Measurements from ENCODE around the gene HNRNPA1. TPM values are rescaled to one million over a fixed set of nuclear protein-coding genes. Genes with fewer than 3 reads are reported as not detected.
A peak's percentile ranks its signal among the peaks of the same experiment; 100 is the strongest.

The HNRNPA1 gene
- total RNA-seq, 2 experiments from 2014 or later = 713 to 2,128 TPM

DNA sequence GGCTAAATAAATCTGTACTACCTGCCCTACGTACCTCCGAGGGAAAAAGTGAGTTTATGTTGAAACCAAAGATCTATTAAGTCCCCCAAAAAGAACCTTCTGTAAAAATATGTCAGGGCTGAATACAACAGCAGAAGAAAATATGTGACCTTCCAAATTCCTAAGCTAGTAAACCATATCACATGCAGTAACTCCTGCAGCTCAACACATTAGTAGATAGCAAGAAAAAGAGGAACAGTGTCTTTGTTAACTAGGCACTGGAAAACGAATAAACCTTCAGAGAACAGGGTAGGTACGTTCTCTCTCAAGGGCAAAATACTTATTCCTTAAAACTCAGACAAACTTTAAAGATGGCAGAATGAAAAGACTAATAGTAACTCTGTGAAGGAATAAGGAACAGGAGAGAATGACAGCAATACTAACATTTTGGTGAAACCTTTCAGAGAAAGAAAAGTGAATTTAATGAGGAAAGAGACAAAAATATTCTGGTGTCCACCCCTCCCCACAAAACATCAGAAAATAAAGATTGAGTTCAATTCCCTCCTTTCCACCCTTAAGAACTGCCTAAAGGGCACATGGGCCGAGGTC is 18.6 kb upstream of the HNRNPA1 start:
- TF ChIP-seq, protein P1, sequence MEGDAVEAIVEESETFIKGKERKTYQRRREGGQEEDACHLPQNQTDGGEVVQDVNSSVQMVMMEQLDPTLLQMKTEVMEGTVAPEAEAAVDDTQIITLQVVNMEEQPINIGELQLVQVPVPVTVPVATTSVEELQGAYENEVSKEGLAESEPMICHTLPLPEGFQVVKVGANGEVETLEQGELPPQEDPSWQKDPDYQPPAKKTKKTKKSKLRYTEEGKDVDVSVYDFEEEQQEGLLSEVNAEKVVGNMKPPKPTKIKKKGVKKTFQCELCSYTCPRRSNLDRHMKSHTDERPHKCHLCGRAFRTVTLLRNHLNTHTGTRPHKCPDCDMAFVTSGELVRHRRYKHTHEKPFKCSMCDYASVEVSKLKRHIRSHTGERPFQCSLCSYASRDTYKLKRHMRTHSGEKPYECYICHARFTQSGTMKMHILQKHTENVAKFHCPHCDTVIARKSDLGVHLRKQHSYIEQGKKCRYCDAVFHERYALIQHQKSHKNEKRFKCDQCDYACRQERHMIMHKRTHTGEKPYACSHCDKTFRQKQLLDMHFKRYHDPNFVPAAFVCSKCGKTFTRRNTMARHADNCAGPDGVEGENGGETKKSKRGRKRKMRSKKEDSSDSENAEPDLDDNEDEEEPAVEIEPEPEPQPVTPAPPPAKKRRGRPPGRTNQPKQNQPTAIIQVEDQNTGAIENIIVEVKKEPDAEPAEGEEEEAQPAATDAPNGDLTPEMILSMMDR (conservative IDR thresholded peaks at IDR 0.05; ENCODE audit: low read length) = no peak
- TF ChIP-seq EZH2phosphoT487 (IDR thresholded peaks at IDR 0.05; ENCODE audit: borderline replicate concordance, low read depth, low read length) = no peak
- H3K4me3 ChIP-seq (ENCODE audit: low read depth, low read length, poor library complexity, severe bottlenecking) = no peak overlapping the region
- BruUV-seq (replicated peaks) = no TSS peak
- peaks cover 53% of the 10 kb centered on the region for H3K4me1 ChIP-seq (ENCODE audit: insufficient read depth, low read length, poor library complexity, severe bottlenecking)
- H3K79me2 ChIP-seq (ENCODE audit: insufficient read depth, low read depth, low read length) = peaks cover 81% of the 10 kb centered on the region
- no peak for DNase-seq (ENCODE audit: low spot score)
- H4K20me1 ChIP-seq (ENCODE audit: insufficient read depth, low read length) = no peaks in the 10 kb centered on the region
- peak overlapping the region; percentile 92 for H3K4me2 ChIP-seq (ENCODE audit: low read length)
- H3K27ac ChIP-seq (ENCODE audit: low read depth, low read length, poor library complexity, severe bottlenecking) = peak overlapping the region; percentile 18
- ChIA-PET CTCF (ENCODE audit: unreplicated experiment) (interaction anchor here (0.6 kb wide), 1 partner anchor 138 kb away, joined by 3 read pairs; no protein-coding TSS in a partner anchor), POLR2A (no interaction called here)
- peaks cover 30% of the 10 kb centered on the region for H3K36me3 ChIP-seq (ENCODE audit: insufficient read depth, low read length)
- H2AFZ ChIP-seq (ENCODE audit: low read length) = no peak overlapping the region
- intact Hi-C loops (cut with micrococcal nuclease; ENCODE audit: unreplicated experiment) = no loop called here
- H3K9me3 ChIP-seq (ENCODE audit: low read length) = no peaks in the 10 kb centered on the region
- H3K9me2 ChIP-seq (ENCODE audit: insufficient read depth, low read length) = no peaks in the 10 kb centered on the region

DNA sequence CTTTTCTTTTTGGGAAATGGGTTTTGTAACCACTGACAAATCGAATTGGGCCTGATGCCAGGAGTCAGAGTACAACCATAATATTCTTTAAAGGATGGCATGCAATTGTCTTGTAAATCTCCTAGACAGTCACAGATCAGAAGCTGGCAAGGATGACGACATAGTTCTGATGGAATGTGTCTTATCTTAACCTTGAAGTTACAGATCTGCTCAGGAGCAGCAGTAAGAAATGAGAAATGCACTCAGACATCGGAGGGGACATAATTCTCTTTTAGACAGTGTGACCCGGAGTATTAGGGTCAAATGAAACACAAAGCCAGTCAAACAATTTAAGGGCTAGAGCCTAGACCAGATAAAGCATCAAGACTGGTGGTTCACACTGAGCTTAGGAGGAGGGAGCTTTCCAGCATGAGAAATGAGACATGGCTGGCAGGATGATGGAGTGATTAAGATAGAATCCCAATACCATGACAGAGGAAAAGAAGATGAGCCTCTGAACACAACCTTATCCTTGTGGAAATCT is 18.1 kb upstream of the HNRNPA1 start:
- H4K20me1 ChIP-seq (ENCODE audit: insufficient read depth, low read length) = no peaks in the 10 kb centered on the region
- no TSS peak for BruUV-seq (replicated peaks)
- intact Hi-C loops (cut with micrococcal nuclease; ENCODE audit: unreplicated experiment) = no loop called here
- no peak overlapping the region for H2AFZ ChIP-seq (ENCODE audit: low read length)
- POLR2A ChIA-PET = interaction anchor here (0.6 to 0.8 kb wide), 2 partner anchors 17 to 1238 kb away, joined by 3 read pairs; partner anchors contain the start of genes CBX5 and HNRNPA1
- peak overlapping the region; percentile 18 for H3K27ac ChIP-seq (ENCODE audit: low read depth, low read length, poor library complexity, severe bottlenecking)
- no peaks in the 10 kb centered on the region for H3K9me2 ChIP-seq (ENCODE audit: insufficient read depth, low read length)
- H3K79me2 ChIP-seq (ENCODE audit: insufficient read depth, low read depth, low read length) = peaks cover 85% of the 10 kb centered on the region
- H3K9me3 ChIP-seq (ENCODE audit: low read length) = no peaks in the 10 kb centered on the region
- H3K4me3 ChIP-seq (ENCODE audit: low read depth, low read length, poor library complexity, severe bottlenecking) = no peak overlapping the region
- peaks cover 53% of the 10 kb centered on the region for H3K4me1 ChIP-seq (ENCODE audit: insufficient read depth, low read length, poor library complexity, severe bottlenecking)
- TF ChIP-seq, protein P1 (conservative IDR thresholded peaks at IDR 0.05; ENCODE audit: low read length) = no peak
- TF ChIP-seq EZH2phosphoT487 (IDR thresholded peaks at IDR 0.05; ENCODE audit: borderline replicate concordance, low read depth, low read length) = no peak
- H3K4me2 ChIP-seq (ENCODE audit: low read length) = peak overlapping the region; percentile 92
- DNase-seq (ENCODE audit: low spot score) = no peak
- CTCF ChIA-PET (ENCODE audit: unreplicated experiment) = interaction anchor here (0.6 kb wide), 1 partner anchor 137 kb away, joined by 3 read pairs; no protein-coding TSS in a partner anchor
- H3K36me3 ChIP-seq (ENCODE audit: insufficient read depth, low read length) = peaks cover 29% of the 10 kb centered on the region

DNA sequence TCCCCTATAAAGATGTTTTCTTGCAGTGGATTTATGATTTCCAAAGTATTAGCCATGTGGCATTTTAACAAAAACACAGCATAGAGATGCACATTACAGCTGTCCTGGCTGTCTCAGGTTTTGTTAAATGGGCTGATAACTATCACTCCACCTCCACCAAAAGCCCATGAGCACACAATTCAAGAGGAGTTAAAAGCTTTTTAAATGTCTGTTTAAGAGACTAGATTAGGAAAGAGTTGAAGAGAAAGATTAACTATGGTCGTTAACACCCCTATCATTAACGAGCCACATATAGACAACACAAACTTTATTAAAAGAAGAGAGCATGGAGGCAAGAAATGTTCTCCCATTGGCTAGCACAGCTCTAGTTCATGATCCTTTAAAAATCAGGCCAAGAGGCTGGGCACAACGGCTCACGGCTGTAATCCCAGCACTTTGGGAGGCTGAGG is 15.1 kb upstream of the HNRNPA1 start:
- Histone ChIP-seq H3K36me3 (ENCODE audit: insufficient read depth, low read length) (peaks cover 27% of the 10 kb centered on the region), H3K4me3 (ENCODE audit: low read depth, low read length, poor library complexity, severe bottlenecking) (no peak overlapping the region), H3K4me1 (ENCODE audit: insufficient read depth, low read length, poor library complexity, severe bottlenecking) (peaks cover 26% of the 10 kb centered on the region), H3K27ac (ENCODE audit: low read depth, low read length, poor library complexity, severe bottlenecking) (no peak overlapping the region), H3K79me2 (ENCODE audit: insufficient read depth, low read depth, low read length) (peaks cover 62% of the 10 kb centered on the region), H4K20me1 (ENCODE audit: insufficient read depth, low read length) (no peaks in the 10 kb centered on the region), H2AFZ (ENCODE audit: low read length) (no peak overlapping the region), H3K4me2 (ENCODE audit: low read length) (no peak overlapping the region), H3K9me2 (ENCODE audit: insufficient read depth, low read length) (no peaks in the 10 kb centered on the region), H3K9me3 (ENCODE audit: low read length) (no peaks in the 10 kb centered on the region)
- ChIA-PET POLR2A (interaction anchor here (0.7 to 2.0 kb wide), 4 partner anchors 9 to 642 kb away, joined by 3 to 12 read pairs (median 6); partner anchors contain the start of genes CBX5 and HNRNPA1), CTCF (ENCODE audit: unreplicated experiment) (interaction anchor here (0.5 to 0.8 kb wide), 2 partner anchors 60 to 248 kb away, joined by 3 read pairs; partner anchors contain the start of gene COPZ1)
- intact Hi-C loops (cut with micrococcal nuclease; ENCODE audit: unreplicated experiment) = loop anchor here (2.0 kb wide), 1 partner anchor 13 kb away; no protein-coding TSS in a partner anchor
- BruUV-seq (replicated peaks) = no TSS peak
- TF ChIP-seq EZH2phosphoT487 (IDR thresholded peaks at IDR 0.05; ENCODE audit: borderline replicate concordance, low read depth, low read length) = no peak
- TF ChIP-seq, protein P1 (conservative IDR thresholded peaks at IDR 0.05; ENCODE audit: low read length) = no peak
- no peak for DNase-seq (ENCODE audit: low spot score)

All from OCI-LY7 (cell line).